GM13977 (cell line): ENCODE results near the gene BNC2.

Experiments used
- DNase-seq: peaks from one replicate; pipeline ENCODE4 v3.0.0; 2012; ENCODE audit warnings: low spot score
- CTCF ChIP-seq: IDR thresholded peaks from 2 replicates; pipeline ENCODE4 v1.5.1; 2012; ENCODE audit warnings: mild to moderate bottlenecking, control low read depth; ENCODE audit not compliant: insufficient read depth; ENCODE audit errors: extremely low read depth, missing control alignments
- in situ Hi-C: fragments of 300-500 bp; cut with MboI; formaldehyde crosslinking; loops from one replicate; pipeline ENCODE4 v1.12.0; 2022; ENCODE audit warnings: low sequenced_read_pairs, low pct_unique_long_range_greater_than_20kb, mixed read lengths, inconsistent platforms; ENCODE audit not compliant: unreplicated experiment

BNC2 gene

GRCh38 chr9:16417161-16417560, 453.3 kb downstream of the BNC2 start:
- TF ChIP-seq CTCF, result no peak
- DNase-seq, result no peak
- in situ Hi-C loops, result no loop called here

GRCh38 chr9:16414451-16414850, 456.0 kb downstream of the BNC2 start:
- no peak for DNase-seq
- no peak for TF ChIP-seq CTCF
- in situ Hi-C loops, result no loop called here

GRCh38 chr9:16413509-16414016, 456.9 kb downstream of the BNC2 start:
- DNase-seq, result no peak
- no peak for TF ChIP-seq CTCF
- in situ Hi-C loops, result no loop called here

- no peak for DNase-seq
- in situ Hi-C loops, result no loop called here
These were observed 457.7 kb downstream of the BNC2 start for GRCh38 chr9:16412740-16413139.

GRCh38 chr9:16411311-16411710, 459.2 kb downstream of the BNC2 start:
- no peak for DNase-seq
- TF ChIP-seq CTCF, result no peak
- in situ Hi-C loops, result no loop called here

More at GRCh38 chr9:16412740-16413139, 457.7 kb downstream of the BNC2 start:
- TF ChIP-seq CTCF, result no peak

GRCh38 chr9:16410601-16411280, 459.7 kb downstream of the BNC2 start:
- no peak for DNase-seq
- in situ Hi-C loops, result no loop called here

More at GRCh38 chr9:16410601-16411280, 459.7 kb downstream of the BNC2 start:
- no peak for TF ChIP-seq CTCF
